ENCODE results near the gene GPR42. TPM values are rescaled to one million over a fixed set of nuclear protein-coding genes. Genes with fewer than 3 reads are reported as not detected.

GPR42 gene
- total and polyA plus RNA-seq, 2 experiments from 2014 or later: not detected

- H3K4me3 ChIP-seq: no peak overlapping the region
- no peak overlapping the region for H3K4me2 ChIP-seq
- H4K20me1 ChIP-seq (ENCODE audit: insufficient read depth, poor library complexity, severe bottlenecking): no peaks in the 10 kb centered on the region
- DNase-seq (ENCODE audit: low spot score): no peak
- H3K79me2 ChIP-seq: no peaks in the 10 kb centered on the region
- no peaks in the 10 kb centered on the region for H3K9me3 ChIP-seq (ENCODE audit: low read depth)
- no peak overlapping the region for H2AFZ ChIP-seq
- TF ChIP-seq EZH2phosphoT487 (IDR thresholded peaks at IDR 0.05; ENCODE audit: low read depth, severe bottlenecking, unreplicated experiment) (no peak), EZH2 (IDR thresholded peaks at IDR 0.05; ENCODE audit: borderline replicate concordance) (no peak), CTCF (IDR thresholded peaks at IDR 0.05; ENCODE audit: poor library complexity) (no peak)
- no peaks in the 10 kb centered on the region for H3K36me3 ChIP-seq (replicated peaks; ENCODE audit: insufficient read depth, low read depth)
- H3K27me3 ChIP-seq: no peaks in the 10 kb centered on the region
- no peaks in the 10 kb centered on the region for H3K9me2 ChIP-seq (replicated peaks; ENCODE audit: insufficient read depth)
- H3K27ac ChIP-seq: no peak overlapping the region
- WGBS (ENCODE audit: low lambda C conversion rate, missing lambda C conversion rate): 85% methylated on average over 13 of the region's 13 CpGs
- no peaks in the 10 kb centered on the region for H3K4me1 ChIP-seq (ENCODE audit: insufficient read depth)
Observed at GRCh38 chr19:35408284-35409171, 37.7 kb downstream of the GPR42 start.

- Histone ChIP-seq H3K79me2 (no peaks in the 10 kb centered on the region), H2AFZ (no peak overlapping the region), H3K4me3 (no peak overlapping the region), H3K4me2 (no peak overlapping the region), H3K9me3 (ENCODE audit: low read depth) (no peaks in the 10 kb centered on the region), H4K20me1 (ENCODE audit: insufficient read depth, poor library complexity, severe bottlenecking) (no peaks in the 10 kb centered on the region), H3K36me3 (replicated peaks; ENCODE audit: insufficient read depth, low read depth) (no peaks in the 10 kb centered on the region), H3K27me3 (no peaks in the 10 kb centered on the region), H3K9me2 (replicated peaks; ENCODE audit: insufficient read depth) (no peaks in the 10 kb centered on the region), H3K27ac (no peak overlapping the region), H3K4me1 (ENCODE audit: insufficient read depth) (no peaks in the 10 kb centered on the region)
- no peak for TF ChIP-seq CTCF (IDR thresholded peaks at IDR 0.05; ENCODE audit: poor library complexity)
- no peak for TF ChIP-seq EZH2phosphoT487 (IDR thresholded peaks at IDR 0.05; ENCODE audit: low read depth, severe bottlenecking, unreplicated experiment)
- no peak for TF ChIP-seq EZH2 (IDR thresholded peaks at IDR 0.05; ENCODE audit: borderline replicate concordance)
- WGBS (ENCODE audit: low lambda C conversion rate, missing lambda C conversion rate): 82% methylated on average over 5 of the region's 5 CpGs
- DNase-seq (ENCODE audit: low spot score): no peak
Observed at GRCh38 chr19:35409191-35409590, 38.3 kb downstream of the GPR42 start.

- Histone ChIP-seq H2AFZ (no peak overlapping the region), H3K4me2 (no peak overlapping the region), H3K4me1 (ENCODE audit: insufficient read depth) (no peaks in the 10 kb centered on the region), H3K79me2 (no peaks in the 10 kb centered on the region), H3K27me3 (no peaks in the 10 kb centered on the region), H3K27ac (no peak overlapping the region), H4K20me1 (ENCODE audit: insufficient read depth, poor library complexity, severe bottlenecking) (no peaks in the 10 kb centered on the region), H3K36me3 (replicated peaks; ENCODE audit: insufficient read depth, low read depth) (no peaks in the 10 kb centered on the region), H3K9me2 (replicated peaks; ENCODE audit: insufficient read depth) (no peaks in the 10 kb centered on the region), H3K4me3 (no peak overlapping the region), H3K9me3 (ENCODE audit: low read depth) (no peaks in the 10 kb centered on the region)
- no peak for DNase-seq (ENCODE audit: low spot score)
- TF ChIP-seq CTCF (IDR thresholded peaks at IDR 0.05; ENCODE audit: poor library complexity) (no peak), EZH2 (IDR thresholded peaks at IDR 0.05; ENCODE audit: borderline replicate concordance) (no peak), EZH2phosphoT487 (IDR thresholded peaks at IDR 0.05; ENCODE audit: low read depth, severe bottlenecking, unreplicated experiment) (no peak)
- WGBS (ENCODE audit: low lambda C conversion rate, missing lambda C conversion rate): 80% methylated on average over 5 of the region's 5 CpGs
Observed at GRCh38 chr19:35410487-35410886, 39.6 kb downstream of the GPR42 start.

Measured in hepatocyte (in vitro differentiated cells).